Large intestine (tissue), 3 donors: ENCODE measurements around the gene NDUFA13. TPM values are rescaled to one million over a fixed set of nuclear protein-coding genes. Genes with fewer than 3 reads are reported as not detected.

ENCODE experiments used
- DNase-seq, 2 donors: peaks; one replicate each; pipeline versions ENCODE4 v3.0.0 to v3.0.0-alpha.2; 2013
- H3K27ac ChIP-seq: one replicate; pipeline ENCODE4 v1.5.1; 2013; ENCODE audit warnings: low read length
- H3K27me3 ChIP-seq: 2 replicates; pipeline ENCODE4 v1.6.1; 2013; ENCODE audit warnings: low read length; ENCODE audit not compliant: control insufficient read depth, insufficient read depth
- H3K36me3 ChIP-seq: 2 replicates; pipeline ENCODE4 v1.6.1; 2013; ENCODE audit warnings: low read length; ENCODE audit not compliant: control insufficient read depth, insufficient read depth
- H3K4me1 ChIP-seq: one replicate; pipeline ENCODE4 v1.6.1; 2013; ENCODE audit warnings: low read length; ENCODE audit not compliant: control insufficient read depth, insufficient read depth
- H3K4me3 ChIP-seq: one replicate; pipeline ENCODE4 v1.5.1; 2013; ENCODE audit warnings: low read length
- H3K9me3 ChIP-seq: one replicate; pipeline ENCODE4 v1.6.1; 2013; ENCODE audit warnings: mild to moderate bottlenecking, low read depth, low read length, moderate library complexity; ENCODE audit not compliant: control insufficient read depth
- WGBS: methylation state at CpG from one replicate; pipeline ENCODE4 v1.1.5; 2013; ENCODE audit warnings: low lambda C conversion rate; ENCODE audit not compliant: insufficient coverage; 5-methylcytosine and 5-hydroxymethylcytosine counted together
- polyA plus RNA-seq: library from polyadenylated mRNA; unstranded; fragments of 120-200 nt; gene quantifications from one replicate; pipeline ENCODE4 v1.2.1, GENCODE V29; 2013

Gene NDUFA13
- polyA plus RNA-seq, 1 donor, result 219 TPM

DNA sequence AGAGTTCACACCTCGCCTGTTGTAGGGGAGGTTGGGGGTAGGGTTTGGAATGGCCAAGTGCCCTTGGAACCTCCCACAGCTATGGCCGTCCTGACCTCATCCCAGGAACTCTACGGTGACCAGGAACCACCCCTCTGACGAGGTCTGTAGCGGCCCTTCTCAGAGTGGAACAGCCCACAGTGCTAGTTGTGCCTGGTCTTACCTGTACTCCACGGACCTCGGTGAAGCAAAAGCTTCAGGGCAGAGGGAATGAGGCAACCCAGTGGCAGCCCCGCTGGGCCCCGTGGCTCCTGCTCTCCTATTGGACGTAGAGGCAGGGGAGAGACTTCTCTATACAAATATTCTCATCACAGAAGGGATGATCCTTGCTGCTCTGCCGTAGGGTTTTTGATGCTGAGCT is 7.8 kb upstream of the NDUFA13 start:
- no peak for DNase-seq
- H3K27me3 ChIP-seq, result no peaks in the 10 kb centered on the region
- H3K36me3 ChIP-seq, result peaks cover 42% of the 10 kb centered on the region
- no peak overlapping the region for H3K4me3 ChIP-seq
- no CpG with 5 or more reads among the region's 11 CpGs for WGBS
- H3K9me3 ChIP-seq, result no peaks in the 10 kb centered on the region
- H3K27ac ChIP-seq, result no peak overlapping the region
- H3K4me1 ChIP-seq, result no peaks in the 10 kb centered on the region

DNA sequence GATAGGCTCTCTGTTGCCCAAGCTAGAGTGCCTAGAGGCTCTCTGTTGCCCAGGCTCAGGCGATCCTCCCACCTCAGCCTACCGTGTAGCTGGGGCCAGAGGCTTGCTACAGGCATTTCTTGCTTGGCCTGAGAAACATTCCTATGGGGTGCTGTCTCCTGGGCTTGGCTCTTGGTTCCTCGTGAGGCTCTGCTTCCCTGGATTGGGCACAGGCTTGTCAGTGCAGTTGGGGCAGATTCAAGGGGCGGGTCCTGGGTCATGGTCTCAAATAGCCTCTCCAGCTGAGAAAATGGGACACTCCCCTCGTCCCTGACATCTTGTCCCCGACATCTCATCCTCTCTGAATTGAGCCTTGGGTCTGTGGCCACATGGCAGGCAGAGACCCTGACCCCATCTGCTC is 5.6 kb upstream of the NDUFA13 start:
- no peak for DNase-seq
- H3K4me1 ChIP-seq, result peaks cover 13% of the 10 kb centered on the region
- H3K27me3 ChIP-seq, result peaks cover 6% of the 10 kb centered on the region
- no peak overlapping the region for H3K27ac ChIP-seq
- H3K36me3 ChIP-seq, result peaks cover 21% of the 10 kb centered on the region
- H3K9me3 ChIP-seq, result peaks cover 16% of the 10 kb centered on the region
- no CpG with 5 or more reads among the region's 6 CpGs for WGBS
- H3K4me3 ChIP-seq, result no peak overlapping the region

DNA sequence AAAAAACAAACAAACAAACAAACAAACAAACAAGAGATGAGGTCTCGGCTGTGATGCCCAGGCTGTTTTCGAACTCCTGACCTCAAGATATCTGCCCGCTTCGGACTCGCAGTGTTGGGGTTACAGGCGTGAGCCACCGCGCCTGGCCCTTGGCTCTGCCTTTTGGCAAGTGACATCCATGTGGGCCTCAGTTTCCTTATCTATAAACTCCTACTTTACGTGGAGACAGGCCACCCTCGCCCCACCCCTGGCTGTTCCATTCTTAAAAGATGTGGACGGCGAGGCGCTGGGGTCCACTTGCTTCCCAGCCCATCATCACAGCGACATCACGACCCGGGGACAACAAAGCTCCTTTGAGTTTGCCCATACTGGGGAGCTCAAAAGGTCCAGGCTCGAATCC is 2.3 kb upstream of the NDUFA13 start:
- Histone ChIP-seq H3K9me3 (peaks cover 17% of the 10 kb centered on the region), H3K27me3 (peaks cover 6% of the 10 kb centered on the region), H3K4me3 (peak overlapping the region; percentile 34), H3K4me1 (peaks cover 22% of the 10 kb centered on the region), H3K36me3 (no peaks in the 10 kb centered on the region), H3K27ac (no peak overlapping the region)
- WGBS, result no CpG with 5 or more reads among the region's 17 CpGs
- DNase-seq, result no peak

DNA sequence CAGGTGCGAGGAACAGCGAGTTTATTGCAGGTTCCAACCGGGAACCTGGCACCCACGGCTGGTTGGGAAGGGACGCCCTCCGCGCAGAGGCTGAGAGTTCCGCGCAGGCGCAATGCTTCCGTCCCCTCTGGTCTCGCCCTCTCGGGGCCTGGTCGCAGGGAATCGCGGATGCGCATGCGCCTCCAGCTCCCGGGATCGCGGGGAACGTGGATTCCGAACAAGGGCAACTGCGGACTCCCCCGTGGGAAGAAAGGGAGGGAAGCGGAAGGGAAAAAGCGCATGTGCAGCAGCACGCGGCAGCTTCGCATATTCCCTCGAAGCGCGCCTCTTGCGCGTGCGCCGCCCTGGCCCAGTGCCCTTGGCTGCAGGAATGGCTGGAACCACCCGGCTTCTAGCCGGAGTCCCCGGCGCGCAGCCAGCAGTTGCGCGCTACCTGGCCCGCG is 1.8 kb upstream of the NDUFA13 start:
- H3K4me1 ChIP-seq, result peaks cover 22% of the 10 kb centered on the region
- H3K27me3 ChIP-seq, result peaks cover 6% of the 10 kb centered on the region
- H3K27ac ChIP-seq, result no peak overlapping the region
- peak overlapping the region; percentile 34 for H3K4me3 ChIP-seq
- H3K36me3 ChIP-seq, result peaks cover 3% of the 10 kb centered on the region
- peak; percentile 67 to 79 for DNase-seq
- WGBS, result no CpG with 5 or more reads among the region's 46 CpGs
- peaks cover 17% of the 10 kb centered on the region for H3K9me3 ChIP-seq

DNA sequence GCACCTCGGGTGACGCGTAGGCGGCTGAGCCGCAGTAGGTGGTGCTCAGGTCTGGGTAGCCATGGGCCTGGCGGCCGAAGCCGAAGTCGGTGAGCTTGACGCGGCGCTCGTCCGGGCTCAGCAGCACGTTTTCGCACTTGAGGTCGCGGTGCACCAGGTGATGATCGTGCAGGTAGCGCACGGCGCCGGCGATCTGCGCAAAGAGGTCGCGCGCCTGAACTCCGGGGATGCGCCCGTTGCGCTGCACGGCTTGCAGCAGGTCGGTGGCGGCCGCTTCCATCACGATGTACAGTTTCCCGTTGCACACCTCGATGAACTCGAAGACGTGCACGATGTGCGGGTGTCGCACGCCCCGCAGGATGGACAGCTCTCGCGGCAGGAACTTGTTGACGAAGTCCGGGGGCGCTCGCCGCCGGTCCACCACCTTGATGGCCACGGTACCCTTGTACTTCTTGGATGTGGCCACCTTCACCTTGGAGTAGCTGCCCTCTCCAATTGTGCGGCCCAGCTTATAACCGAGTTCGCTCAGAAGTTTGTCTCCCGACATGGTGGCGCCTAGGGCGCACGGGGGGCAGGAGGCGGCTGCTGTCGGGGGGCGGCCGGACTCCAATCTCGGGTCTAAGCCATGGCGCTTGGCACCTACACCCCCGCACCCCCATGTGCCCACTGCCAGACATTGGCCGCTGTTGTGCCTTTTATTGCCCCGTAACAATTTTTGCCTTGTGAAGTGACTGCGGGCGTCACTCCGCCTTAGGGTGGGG is 964 bp upstream of the NDUFA13 start, which contains the start of gene TSSK6:
TSSK6 (minus strand) TSS at position 668 of the 761 bp plus-strand sequence; CDS start at position 547, 121 bp downstream.
- DNase-seq, result peak in 1 of 2 donors; percentile 30
- Histone ChIP-seq H3K27ac (peak within 1 kb of the TSS; percentile 17), H3K27me3 (peaks cover 6% of the 10 kb centered on the region), H3K4me3 (peak within 1 kb of the TSS; percentile 87), H3K4me1 (peaks cover 22% of the 10 kb centered on the region), H3K9me3 (peaks cover 17% of the 10 kb centered on the region), H3K36me3 (peaks cover 10% of the 10 kb centered on the region)
- WGBS, result no CpG with 5 or more reads among the region's 74 CpGs

DNA sequence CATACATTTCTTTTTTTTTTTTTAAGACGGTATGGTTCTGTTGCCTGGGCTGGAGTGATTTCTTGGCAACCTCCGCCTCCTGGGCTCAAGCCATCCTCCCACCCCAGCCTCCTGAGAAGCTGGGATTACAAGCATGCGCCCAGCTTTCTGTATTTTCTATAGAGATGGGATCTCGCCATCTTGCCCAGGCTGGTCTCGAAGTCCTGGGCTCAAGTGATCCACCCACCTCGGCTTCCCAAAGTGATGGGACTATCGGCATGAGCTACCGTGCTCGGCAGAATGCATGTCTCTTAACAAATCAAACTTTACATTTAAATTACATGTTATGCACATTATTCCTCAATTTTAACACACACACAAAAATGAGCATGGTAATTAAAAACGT is 1.2 kb downstream of the NDUFA13 start:
- 89% methylated on average over 3 of the region's 10 CpGs for WGBS
- DNase-seq, result no peak
- Histone ChIP-seq H3K27ac (no peak overlapping the region), H3K27me3 (peaks cover 6% of the 10 kb centered on the region), H3K4me1 (peaks cover 22% of the 10 kb centered on the region), H3K36me3 (peaks cover 16% of the 10 kb centered on the region), H3K9me3 (peaks cover 17% of the 10 kb centered on the region), H3K4me3 (peak overlapping the region; percentile 87)

DNA sequence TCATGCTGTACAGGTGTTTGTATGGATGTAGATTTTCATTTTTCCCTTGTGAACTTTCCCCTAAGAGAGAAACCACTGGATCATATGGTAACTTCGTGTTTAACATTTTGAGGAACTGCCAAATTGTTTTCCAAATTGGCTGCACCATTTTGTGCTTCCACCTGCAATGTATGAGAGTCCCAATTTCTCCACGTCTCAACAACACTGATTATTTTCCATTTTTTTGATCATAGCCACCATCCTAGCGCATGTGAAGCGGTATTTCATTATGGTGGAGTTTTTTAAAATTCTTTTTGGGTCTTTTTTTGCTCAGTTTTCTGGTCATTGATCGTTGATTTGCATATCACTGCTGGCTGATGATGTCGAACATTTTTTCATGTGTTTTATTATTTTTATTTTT is 5.0 kb downstream of the NDUFA13 start:
- no peak for DNase-seq
- Histone ChIP-seq H3K4me1 (peaks cover 7% of the 10 kb centered on the region), H3K27ac (no peak overlapping the region), H3K9me3 (no peaks in the 10 kb centered on the region), H3K36me3 (peaks cover 34% of the 10 kb centered on the region), H3K4me3 (no peak overlapping the region), H3K27me3 (no peaks in the 10 kb centered on the region)
- 100% methylated on average over 5 of the region's 6 CpGs for WGBS

DNA sequence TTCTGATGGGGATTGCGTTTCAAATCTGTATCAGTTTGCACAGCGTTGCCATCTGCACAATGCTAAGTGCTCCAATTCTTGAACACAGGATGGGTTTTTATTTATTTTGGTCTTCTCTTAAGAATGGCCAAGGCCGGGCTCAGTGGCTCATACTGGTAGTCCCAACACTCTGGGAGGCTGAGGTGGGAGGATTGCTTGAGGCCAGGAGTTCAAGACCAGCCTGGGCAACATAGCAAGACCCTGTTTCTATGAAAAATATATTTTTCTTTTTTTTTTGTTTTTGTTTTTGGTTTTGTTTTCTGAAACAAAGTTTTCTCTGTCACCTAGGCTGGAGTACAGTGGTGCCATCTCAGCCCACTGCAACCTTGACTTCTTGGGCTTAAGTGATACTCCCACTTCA is 7.2 kb downstream of the NDUFA13 start:
- peaks cover 55% of the 10 kb centered on the region for H3K36me3 ChIP-seq
- no peaks in the 10 kb centered on the region for H3K9me3 ChIP-seq
- no CpG with 5 or more reads among the region's 3 CpGs for WGBS
- DNase-seq, result no peak
- no peak overlapping the region for H3K27ac ChIP-seq
- no peak overlapping the region for H3K4me3 ChIP-seq
- H3K27me3 ChIP-seq, result no peaks in the 10 kb centered on the region
- H3K4me1 ChIP-seq, result no peaks in the 10 kb centered on the region

DNA sequence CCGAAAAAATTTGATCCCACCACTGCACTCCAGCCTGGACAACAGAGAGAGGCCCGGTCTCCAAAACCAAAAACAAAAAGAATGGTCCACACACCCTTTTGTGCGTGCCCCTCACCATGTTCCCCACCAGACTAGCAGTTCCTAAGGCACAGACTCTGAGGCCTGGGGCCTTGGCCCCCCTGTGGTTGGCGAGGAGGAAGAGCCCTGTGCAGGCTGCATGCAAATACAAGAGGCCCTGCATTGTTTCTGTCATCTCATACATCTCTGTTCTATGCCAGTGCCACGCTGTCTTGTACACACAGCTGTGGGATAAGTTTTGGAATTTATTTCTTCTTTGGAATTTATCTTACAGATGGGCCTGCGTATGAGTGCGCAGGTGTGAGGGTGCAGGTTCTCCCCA is 8.0 kb downstream of the NDUFA13 start:
- no peak overlapping the region for H3K27ac ChIP-seq
- H3K4me1 ChIP-seq, result no peaks in the 10 kb centered on the region
- WGBS, result no CpG with 5 or more reads among the region's 7 CpGs
- H3K9me3 ChIP-seq, result no peaks in the 10 kb centered on the region
- H3K36me3 ChIP-seq, result peaks cover 57% of the 10 kb centered on the region
- no peak for DNase-seq
- no peak overlapping the region for H3K4me3 ChIP-seq
- no peaks in the 10 kb centered on the region for H3K27me3 ChIP-seq

DNA sequence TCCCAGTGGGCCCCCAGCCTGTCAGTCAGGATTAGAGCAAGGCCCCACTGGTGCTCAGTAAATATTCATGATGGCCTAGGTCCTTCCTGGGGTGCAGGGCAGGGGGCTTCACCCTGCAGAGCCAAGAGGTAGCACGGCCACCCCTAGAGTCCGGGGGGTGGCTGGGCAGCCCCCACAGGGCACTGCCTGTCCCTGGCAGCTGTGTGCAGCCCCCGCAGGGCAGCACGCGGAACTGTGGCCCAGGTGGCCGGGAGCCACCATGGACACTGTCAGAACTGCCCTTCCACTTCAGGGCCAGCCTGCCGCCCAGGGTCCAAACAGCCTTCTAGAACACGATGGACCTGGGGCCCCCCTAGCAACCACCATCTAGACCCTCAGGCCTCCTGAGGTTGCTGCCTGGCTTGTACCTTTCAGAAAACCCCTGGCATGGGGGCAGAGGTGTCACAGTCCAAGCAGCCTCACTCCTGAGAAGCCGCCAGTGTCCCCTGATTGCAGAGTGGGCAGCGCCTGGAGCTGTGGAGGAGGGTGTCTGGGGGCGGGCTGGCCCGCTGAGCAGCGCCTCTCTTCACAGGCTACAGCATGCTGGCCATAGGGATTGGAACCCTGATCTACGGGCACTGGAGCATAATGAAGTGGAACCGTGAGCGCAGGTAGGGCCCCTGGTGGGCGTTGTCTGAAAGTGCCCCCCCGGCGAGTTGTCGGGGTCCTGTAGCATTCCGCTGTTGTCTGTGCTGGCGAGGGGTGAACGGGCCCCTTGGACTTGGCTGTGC is 9.8 kb downstream of the NDUFA13 start:
- Histone ChIP-seq H3K4me1 (no peaks in the 10 kb centered on the region), H3K27me3 (no peaks in the 10 kb centered on the region), H3K9me3 (no peaks in the 10 kb centered on the region), H3K4me3 (no peak overlapping the region), H3K36me3 (peaks cover 49% of the 10 kb centered on the region), H3K27ac (no peak overlapping the region)
- no CpG with 5 or more reads among the region's 23 CpGs for WGBS
- DNase-seq, result no peak
